NCI-H446 (cell line): ENCODE data around the gene SEMA4D.

Experiments
- DNase-seq, 2 experiments: peaks; one replicate each; lab custom pipeline; 2025; lab: John Stamatoyannopoulos, UW

SEMA4D gene

GRCh38 chr9:89497978-89498851 lies at the start of gene SEMA4D:
TSS of gene SEMA4D (minus strand) at chr9:89498113. CDS start at chr9:89405456, 92,657 bp downstream.
- DNase-seq, result peak; percentile 12 to 54

DNA sequence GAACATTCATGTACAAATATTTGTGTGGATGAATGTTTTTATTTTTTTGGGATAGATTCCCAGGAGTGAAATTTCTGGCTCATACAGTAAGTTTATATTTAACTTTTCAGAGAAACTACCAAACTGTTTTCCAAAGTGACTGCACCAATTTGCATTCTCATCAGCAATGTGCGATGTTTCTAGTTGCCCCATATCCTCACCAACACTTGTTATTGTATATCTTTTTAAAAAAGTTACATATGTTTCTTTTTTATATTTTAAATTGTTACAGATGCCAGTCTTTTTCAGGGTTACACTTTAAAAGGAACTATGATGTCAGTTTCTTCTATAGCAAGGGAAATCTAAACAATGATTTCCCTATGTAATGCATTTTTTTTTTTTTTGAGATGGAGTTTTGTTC lies 49.1 kb upstream of the SEMA4D start:
- DNase-seq, result no peak

DNA sequence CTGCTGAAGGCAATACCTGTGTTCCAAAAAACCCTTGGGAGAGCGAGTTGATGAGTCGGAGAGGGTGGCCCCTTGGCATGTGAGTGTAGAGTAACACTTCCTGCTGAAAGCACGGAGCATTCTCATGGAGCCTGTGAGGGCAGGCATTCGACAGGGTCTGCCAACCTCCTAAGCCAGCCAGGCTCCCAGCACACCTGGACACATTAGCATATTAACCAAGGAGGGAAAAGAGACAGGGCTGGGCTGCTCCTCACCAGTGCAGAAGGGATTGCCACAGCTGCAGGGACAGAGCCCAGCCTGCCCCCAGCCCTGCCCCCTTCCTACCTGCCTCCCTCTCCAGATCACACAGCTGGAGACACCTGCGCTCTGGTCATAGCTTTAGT lies 46.4 kb upstream of the SEMA4D start:
- DNase-seq, result no peak

DNA sequence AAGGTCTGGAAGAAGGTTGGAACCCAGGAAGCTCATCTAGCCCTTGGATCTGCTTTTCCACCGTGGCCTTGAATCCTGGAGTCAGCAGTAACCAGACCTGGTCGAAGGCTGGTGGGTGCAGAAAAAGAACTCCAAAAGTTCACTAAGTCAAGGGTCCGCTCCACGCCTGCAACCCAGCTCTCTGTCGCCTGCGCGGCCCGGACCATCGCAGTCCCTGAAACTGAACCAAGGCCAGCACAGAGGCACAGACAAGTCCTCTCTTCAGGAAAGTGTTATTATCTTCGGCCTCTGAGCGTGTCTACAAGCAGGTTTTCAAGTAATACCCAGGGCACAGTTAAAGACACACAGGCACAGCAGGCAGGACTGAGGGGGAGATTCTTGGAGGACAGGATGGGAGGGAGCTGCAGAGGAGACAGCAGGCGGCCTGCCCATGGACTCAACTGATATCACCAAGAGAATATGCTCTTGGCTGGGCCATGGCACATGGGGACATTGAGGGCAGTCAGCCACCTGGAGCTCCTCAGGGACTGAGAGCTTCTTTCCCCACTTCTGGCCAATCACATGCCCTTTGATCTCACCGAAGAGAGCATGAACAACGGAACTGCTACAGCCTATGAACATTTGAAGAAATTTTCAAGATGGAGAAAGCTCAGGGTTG lies 45.8 kb upstream of the SEMA4D start:
- DNase-seq, result no peak

- no peak for DNase-seq
Observed at GRCh38 chr9:89543111-89543510, 45.2 kb upstream of the SEMA4D start.

DNA sequence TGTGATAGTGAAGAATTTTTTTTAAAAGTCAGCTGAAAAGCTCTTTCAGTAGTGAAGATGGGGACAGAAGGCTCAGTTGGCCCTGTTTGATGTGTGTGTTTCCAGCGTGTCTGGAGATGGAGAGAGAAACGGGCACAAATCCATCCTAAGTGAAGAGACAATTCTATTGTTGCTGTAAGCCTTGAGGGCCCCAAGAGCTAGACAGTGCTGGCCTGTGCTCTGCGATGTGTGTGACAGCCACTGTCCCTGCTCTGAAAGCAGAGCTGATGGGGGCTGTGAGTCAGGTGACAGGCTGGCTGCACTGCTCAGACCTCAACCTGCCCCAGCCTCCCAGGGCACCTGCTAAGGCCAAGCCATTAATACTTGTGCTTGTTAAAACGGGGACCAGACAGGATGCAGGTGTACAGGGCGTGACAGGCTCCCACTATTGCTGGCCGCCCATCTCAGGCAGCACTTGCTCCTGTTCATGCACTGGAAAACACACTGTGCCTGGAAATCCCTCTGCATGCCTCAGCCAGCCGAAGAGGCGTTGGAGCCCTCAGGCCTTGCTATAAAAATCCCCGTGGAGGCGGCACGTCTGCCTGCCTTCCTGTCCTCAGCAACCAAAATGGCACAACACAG lies 44.6 kb upstream of the SEMA4D start:
- no peak for DNase-seq

GRCh38 chr9:89541798-89542197 lies 43.9 kb upstream of the SEMA4D start:
- no peak for DNase-seq

DNA sequence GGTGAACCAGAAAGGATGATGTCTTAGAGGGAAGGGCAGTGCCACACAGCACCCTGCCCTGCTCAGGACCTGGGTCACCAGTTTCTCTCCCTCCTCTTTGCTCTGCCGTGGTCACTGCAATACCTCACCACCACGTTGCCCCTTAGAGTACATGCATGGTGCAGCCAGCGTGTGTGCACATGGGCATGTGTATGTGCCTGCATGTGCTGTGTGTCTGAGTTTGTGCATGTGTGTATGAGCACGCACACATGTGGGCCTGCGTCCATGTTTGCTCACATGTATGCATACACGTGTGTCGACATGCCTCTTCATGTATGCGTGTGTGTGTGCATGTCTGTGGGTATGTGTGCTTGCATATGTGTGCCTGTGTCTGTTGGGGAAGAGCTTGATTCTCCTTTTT lies 41.5 kb upstream of the SEMA4D start:
- DNase-seq, result no peak

- DNase-seq, result no peak
Observed at GRCh38 chr9:89538871-89539270, 41.0 kb upstream of the SEMA4D start.

- DNase-seq, result no peak
Observed at GRCh38 chr9:89537166-89537565, 39.3 kb upstream of the SEMA4D start.

DNA sequence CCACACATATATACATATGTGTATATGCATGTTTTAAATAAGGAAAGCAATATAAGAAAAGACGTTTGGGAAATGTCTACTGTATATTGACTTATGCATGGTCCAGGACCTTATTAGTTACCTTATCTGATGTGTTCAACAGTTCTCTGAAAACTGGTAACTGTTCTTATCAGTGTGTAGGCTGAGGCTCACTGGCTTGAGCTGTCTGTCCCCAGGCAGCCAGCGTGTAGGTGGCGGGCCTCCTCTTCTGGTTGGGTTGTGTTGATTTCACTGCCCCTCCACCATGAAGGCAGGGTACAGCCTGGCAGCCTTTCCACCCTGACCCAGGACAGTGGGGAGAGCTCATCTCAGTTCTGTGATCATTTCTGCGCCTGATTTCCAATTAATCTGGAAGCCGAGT lies 38.7 kb upstream of the SEMA4D start:
- DNase-seq, result no peak

GRCh38 chr9:89536145-89536574 lies 38.2 kb upstream of the SEMA4D start:
- no peak for DNase-seq

GRCh38 chr9:89535461-89535860 lies 37.5 kb upstream of the SEMA4D start:
- no peak for DNase-seq

DNA sequence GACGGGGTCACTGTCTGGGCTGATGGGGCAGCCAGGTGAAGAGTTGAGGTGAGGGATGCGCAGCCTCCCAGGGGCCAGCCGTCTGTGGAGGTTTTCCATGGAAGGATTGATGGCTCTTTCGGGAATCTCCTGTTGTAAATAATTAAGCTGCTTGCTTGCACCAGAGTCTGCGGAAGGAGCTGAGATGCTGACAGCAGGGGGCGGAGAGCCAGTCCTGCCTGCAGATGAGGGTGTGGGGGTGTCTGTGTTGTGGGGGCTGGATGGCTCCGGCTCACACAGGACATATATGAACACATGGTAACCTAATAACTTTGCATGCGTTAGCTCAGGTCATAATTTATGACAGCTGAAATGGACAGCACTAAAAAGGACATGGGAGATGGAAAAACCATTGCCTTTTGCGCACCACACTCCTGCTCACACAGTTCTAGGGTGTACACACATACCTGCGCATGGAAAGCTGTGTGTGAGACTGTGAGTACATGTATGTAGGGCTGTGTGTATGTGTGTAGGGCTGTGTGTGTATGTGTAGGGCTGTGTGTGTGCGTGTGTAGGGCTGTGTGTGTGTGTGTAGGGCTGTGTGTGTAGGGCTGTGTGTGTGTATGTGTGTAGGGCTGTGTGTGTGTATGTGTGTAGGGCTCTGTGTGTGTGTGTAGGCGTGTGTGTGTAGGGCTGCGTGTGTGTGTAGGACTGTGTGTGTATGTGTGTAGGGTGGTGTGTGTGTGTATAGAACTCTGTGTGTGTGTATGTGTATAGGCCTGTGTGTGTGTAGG lies 36.8 kb upstream of the SEMA4D start:
- DNase-seq, result no peak

DNA sequence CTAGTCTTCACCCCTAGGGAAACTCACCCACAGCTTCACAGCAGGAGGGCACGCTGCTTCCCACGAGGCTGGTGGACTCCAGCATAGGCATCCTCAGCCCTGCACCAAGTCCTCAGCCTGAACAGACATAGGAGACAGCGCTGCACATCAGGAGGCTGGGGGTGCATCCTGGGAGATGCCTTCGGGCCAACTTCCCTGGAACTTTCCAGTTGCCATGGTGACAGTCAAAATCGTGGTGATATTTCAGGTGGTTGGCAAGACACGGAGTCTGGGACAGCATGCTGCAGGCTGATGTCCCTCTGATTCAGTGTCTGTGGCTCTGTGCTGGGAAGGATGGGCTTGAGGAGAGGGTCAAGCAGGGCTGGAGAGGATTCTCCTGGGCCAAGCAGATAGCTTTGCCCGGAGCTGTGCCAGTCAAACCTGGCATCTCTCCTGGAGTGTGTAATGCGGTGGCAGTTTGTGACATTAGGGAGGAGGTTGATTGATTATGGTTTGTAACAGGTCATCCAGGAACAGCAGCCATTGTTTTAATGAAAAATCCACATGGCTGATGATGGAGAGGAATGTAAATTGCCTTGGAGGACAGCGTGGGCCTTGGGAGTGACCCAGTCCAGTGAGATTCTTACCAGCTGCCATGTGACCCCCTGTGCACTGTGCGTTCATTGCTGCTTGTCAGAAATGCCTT lies 35.6 kb upstream of the SEMA4D start:
- no peak for DNase-seq

- no peak for DNase-seq
Observed at GRCh38 chr9:89532944-89533343, 35.0 kb upstream of the SEMA4D start.

DNA sequence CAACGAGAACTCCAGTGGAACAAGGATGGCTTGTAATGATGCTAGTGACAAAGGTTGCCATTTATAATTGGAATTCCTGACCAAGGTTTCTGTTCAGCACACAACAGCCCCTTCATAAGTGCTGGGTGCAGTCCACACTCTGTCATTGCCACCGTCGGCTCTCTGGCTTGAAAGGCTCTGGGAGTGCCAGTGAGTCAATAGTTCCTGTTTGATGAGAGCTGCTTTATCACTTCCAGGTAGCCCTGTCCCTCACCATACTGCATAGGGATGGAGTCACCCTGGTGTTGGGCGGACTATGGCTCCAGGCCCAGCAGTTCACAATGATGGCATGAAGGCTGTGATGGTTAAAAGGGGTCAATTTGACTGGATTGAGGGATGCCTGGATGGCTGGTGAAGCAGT lies 34.6 kb upstream of the SEMA4D start:
- no peak for DNase-seq

DNA sequence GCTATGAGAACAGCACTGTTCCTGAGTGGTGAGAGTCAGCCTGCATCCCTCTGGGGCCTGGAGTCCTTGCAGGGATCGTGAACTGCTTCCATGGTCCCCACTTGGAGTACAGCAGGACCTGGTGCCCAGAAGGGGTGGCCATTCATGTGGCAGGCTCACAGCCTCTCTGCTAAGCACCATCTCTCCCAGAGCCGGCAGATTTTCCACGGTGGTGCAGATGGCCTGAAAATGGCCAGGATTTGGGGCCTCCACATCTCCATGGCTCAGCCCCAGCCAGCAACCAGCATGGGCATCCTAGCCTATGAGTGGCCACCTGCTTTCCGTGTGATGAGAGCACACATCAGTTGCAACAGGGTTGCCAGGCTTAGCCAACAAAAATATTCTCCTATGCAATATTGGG lies 33.9 kb upstream of the SEMA4D start:
- no peak for DNase-seq

DNA sequence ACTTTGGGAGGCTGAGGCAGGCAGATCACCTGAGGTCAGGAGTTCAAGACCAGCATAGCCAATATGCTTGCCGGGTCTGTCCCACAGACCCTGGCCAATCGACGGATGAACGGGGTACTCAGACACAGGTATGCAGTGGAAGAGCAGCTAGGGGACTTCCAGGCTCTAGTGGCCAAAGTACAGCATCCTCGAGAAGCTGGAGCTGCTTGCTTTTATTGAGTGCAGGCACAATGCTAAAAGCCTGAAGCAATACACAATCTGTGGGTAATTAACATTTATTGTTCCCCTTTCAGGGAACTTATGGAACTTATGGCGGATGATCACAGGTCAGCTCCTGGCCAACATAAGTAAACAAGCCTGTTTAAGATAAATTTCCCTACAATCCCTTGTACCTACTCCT lies 32.8 kb upstream of the SEMA4D start:
- DNase-seq, result no peak

DNA sequence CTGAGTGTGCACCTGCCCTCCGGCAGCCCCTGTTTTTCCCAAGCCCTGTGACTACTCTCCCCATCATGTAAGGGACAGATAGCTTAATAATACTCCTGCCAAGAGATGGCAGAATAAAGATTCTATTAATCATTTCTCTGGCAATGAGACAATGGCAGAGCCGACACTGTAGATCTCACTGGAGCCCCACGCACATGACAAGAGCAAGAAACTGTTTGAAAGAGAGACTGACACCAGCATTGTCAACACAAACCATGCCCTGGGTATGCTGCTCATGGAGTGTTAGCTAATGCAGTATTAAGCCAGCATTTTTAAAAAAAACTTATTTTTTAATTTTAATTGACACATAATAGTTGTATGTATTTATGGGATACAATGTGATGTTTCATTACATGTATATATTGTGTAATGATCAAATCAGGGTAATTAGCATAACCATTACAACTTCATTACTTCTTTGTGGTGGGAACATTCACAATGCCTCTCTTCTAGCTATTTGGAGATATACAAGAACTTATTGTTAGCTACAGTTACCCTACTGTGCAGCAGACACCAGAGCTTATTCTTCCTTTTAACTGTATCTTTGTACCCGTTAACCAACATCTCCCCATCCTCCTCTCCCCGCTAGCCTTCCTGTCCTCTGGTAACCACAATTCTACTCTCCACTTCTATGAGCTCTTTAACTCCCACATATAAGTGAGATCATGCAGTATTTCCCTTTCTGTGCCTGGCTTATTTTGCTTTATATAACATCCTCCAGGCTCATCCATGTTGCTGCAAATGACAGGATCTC lies 31.5 kb upstream of the SEMA4D start:
- DNase-seq, result no peak

DNA sequence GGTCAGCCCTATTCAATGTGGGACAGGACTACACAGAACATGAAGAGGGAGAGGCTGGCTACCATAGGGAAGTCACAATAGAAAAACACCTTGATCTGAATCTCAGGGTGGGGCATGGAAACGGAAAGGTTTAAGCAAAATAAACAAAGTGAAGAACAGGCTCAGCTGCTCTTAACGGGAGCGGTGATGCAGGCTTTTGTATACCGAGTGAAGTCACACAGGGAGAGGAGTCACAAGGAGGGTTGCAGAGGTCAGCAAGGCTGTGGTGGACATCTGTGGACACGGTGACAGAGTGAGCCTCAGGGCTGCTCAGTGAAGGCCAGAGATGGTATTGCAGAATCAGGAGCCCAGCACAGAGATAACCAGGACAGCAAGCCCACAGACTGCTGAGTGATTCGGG lies 30.6 kb upstream of the SEMA4D start:
- no peak for DNase-seq
